Activated CD4-positive, alpha-beta T cell treated with anti-CD3 and anti-CD28 coated beads for 24 hours (primary cell): ENCODE measurements around the gene NYAP1.
"Not testable (repeated sequence)": the region's sequence is repeated elsewhere in the genome, so short reads cannot be mapped to it uniquely, and the experiment has no call there.

ENCODE experiments used
- DNase-seq, 2 donors: peaks; one replicate each; pipeline ENCODE4 v3.0.0-alpha.2; 2020; ENCODE audit warnings: low read depth in 2 of 2

NYAP1 gene

GRCh38 chr7:100513212-100513810, 29.6 kb downstream of the NYAP1 start:
- DNase-seq: no peak

GRCh38 chr7:100515072-100515532, 31.4 kb downstream of the NYAP1 start:
- no peak for DNase-seq

- no peak for DNase-seq
Measured at GRCh38 chr7:100516135-100516812, 32.5 kb downstream of the NYAP1 start.

GRCh38 chr7:100517305-100517704, 33.6 kb downstream of the NYAP1 start:
- DNase-seq: no peak

GRCh38 chr7:100519580-100519979, 35.9 kb downstream of the NYAP1 start:
- DNase-seq: no peak

GRCh38 chr7:100520138-100520537, 36.4 kb downstream of the NYAP1 start:
- DNase-seq: no peak

GRCh38 chr7:100521076-100521475, 37.3 kb downstream of the NYAP1 start:
- DNase-seq: no peak

GRCh38 chr7:100521909-100522593, 38.3 kb downstream of the NYAP1 start:
- not testable (repeated sequence) for DNase-seq

GRCh38 chr7:100523192-100523591, 39.5 kb downstream of the NYAP1 start:
- DNase-seq: not testable (repeated sequence)

GRCh38 chr7:100528108-100528866, 44.6 kb downstream of the NYAP1 start:
- DNase-seq: not testable (repeated sequence)

GRCh38 chr7:100532165-100533022, 48.7 kb downstream of the NYAP1 start:
- DNase-seq: no peak

GRCh38 chr7:100535982-100536381, 52.3 kb downstream of the NYAP1 start:
- not testable (repeated sequence) for DNase-seq

- DNase-seq: not testable (repeated sequence)
Measured at GRCh38 chr7:100536695-100537094, 53.0 kb downstream of the NYAP1 start.

GRCh38 chr7:100538348-100538653, 54.6 kb downstream of the NYAP1 start:
- no peak for DNase-seq

GRCh38 chr7:100538654-100539435, 55.1 kb downstream of the NYAP1 start, which contains the start of gene AGFG2:
AGFG2 (plus strand) TSS chr7:100539203; CDS start chr7:100539347, 144 bp downstream.
- DNase-seq: peak; percentile 100

- DNase-seq: no peak
Measured at GRCh38 chr7:100539436-100540006, 55.8 kb downstream of the NYAP1 start.

- DNase-seq: no peak
Measured at GRCh38 chr7:100540073-100540723, 56.5 kb downstream of the NYAP1 start.

GRCh38 chr7:100541309-100541708, 57.6 kb downstream of the NYAP1 start:
- not testable (repeated sequence) for DNase-seq

- no peak for DNase-seq
Measured at GRCh38 chr7:100543586-100543985, 59.9 kb downstream of the NYAP1 start.
